NK-92 (cell line): ENCODE results near the gene DMRT1.
"Not testable (repeated sequence)": the region's sequence is repeated elsewhere in the genome, so short reads cannot be mapped to it uniquely, and the experiment has no call there.

Experiments
- DNase-seq: peaks from one replicate; lab custom pipeline; 2025; ENCODE audit not compliant: unreplicated experiment; lab: John Stamatoyannopoulos, UW

DMRT1 gene

GRCh38 chr9:859251-859650, 17.8 kb downstream of the DMRT1 start:
- DNase-seq: no peak

GRCh38 chr9:860706-861105, 19.2 kb downstream of the DMRT1 start:
- DNase-seq: no peak

- not testable (repeated sequence) for DNase-seq
These were observed 20.0 kb downstream of the DMRT1 start for GRCh38 chr9:861525-861924.

- DNase-seq: no peak
These were observed 33.8 kb downstream of the DMRT1 start for GRCh38 chr9:875119-875962.

- no peak for DNase-seq
These were observed 34.9 kb downstream of the DMRT1 start for GRCh38 chr9:876425-876824.

GRCh38 chr9:878239-878638, 36.7 kb downstream of the DMRT1 start:
- DNase-seq: no peak

GRCh38 chr9:880725-881124, 39.2 kb downstream of the DMRT1 start:
- no peak for DNase-seq

GRCh38 chr9:882416-882924, 41.0 kb downstream of the DMRT1 start:
- no peak for DNase-seq

- DNase-seq: no peak
These were observed 41.5 kb downstream of the DMRT1 start for GRCh38 chr9:883011-883410.

GRCh38 chr9:886886-887285, 45.4 kb downstream of the DMRT1 start:
- DNase-seq: no peak

- no peak for DNase-seq
These were observed 50.6 kb downstream of the DMRT1 start for GRCh38 chr9:892123-892522.

- no peak for DNase-seq
These were observed 51.6 kb downstream of the DMRT1 start for GRCh38 chr9:893115-893514.

GRCh38 chr9:893843-894420, 52.4 kb downstream of the DMRT1 start:
- DNase-seq: no peak

- DNase-seq: no peak
These were observed 58.1 kb downstream of the DMRT1 start for GRCh38 chr9:899440-900184.

- DNase-seq: no peak
These were observed 62.4 kb downstream of the DMRT1 start for GRCh38 chr9:903886-904285.

- no peak for DNase-seq
These were observed 64.4 kb downstream of the DMRT1 start for GRCh38 chr9:905906-906305.

- DNase-seq: no peak
These were observed 67.2 kb downstream of the DMRT1 start for GRCh38 chr9:908536-909205.

- DNase-seq: no peak
These were observed 69.5 kb downstream of the DMRT1 start for GRCh38 chr9:911005-911404.

GRCh38 chr9:912776-913175, 71.3 kb downstream of the DMRT1 start:
- no peak for DNase-seq

GRCh38 chr9:913526-913925, 72.0 kb downstream of the DMRT1 start:
- not testable (repeated sequence) for DNase-seq

GRCh38 chr9:917730-918129, 76.2 kb downstream of the DMRT1 start:
- no peak for DNase-seq
